ENCODE measurements around the gene MSANTD1.
"Not testable (repeated sequence)": the region's sequence is repeated elsewhere in the genome, so short reads cannot be mapped to it uniquely, and the experiment has no call there.

The MSANTD1 gene

GRCh38 chr4:3299122-3299975 lies 50.4 kb downstream of the MSANTD1 start:
- Histone ChIP-seq H3K4me1 (ENCODE audit: control insufficient read depth in 1 of 2, insufficient read depth in 2 of 2, low read length in 2 of 2) (peaks cover 0 to 6% of the 10 kb centered on the region in 2 donors), H3K27ac (ENCODE audit: low read depth, low read length) (no peak overlapping the region), H3K9me3 (ENCODE audit: control insufficient read depth in 1 of 2, low read length in 2 of 2) (no peaks in the 10 kb centered on the region)

GRCh38 chr4:3299976-3300671 lies 51.2 kb downstream of the MSANTD1 start:
- Histone ChIP-seq H3K9me3 (ENCODE audit: control insufficient read depth in 1 of 2, low read length in 2 of 2) (no peaks in the 10 kb centered on the region), H3K36me3 (ENCODE audit: control insufficient read depth in 1 of 2, insufficient read depth in 2 of 2, low read length in 2 of 2) (no peaks in the 10 kb centered on the region), H3K4me3 (ENCODE audit: low read depth in 1 of 2, low read length in 2 of 2) (no peak overlapping the region), H3K4me1 (ENCODE audit: control insufficient read depth in 1 of 2, insufficient read depth in 2 of 2, low read length in 2 of 2) (peaks cover 5 to 14% of the 10 kb centered on the region in 2 donors), H3K27ac (ENCODE audit: low read depth, low read length) (no peak overlapping the region), H3K9ac (ENCODE audit: low read depth in 1 of 2, low read length in 2 of 2) (no peak overlapping the region), H3K27me3 (ENCODE audit: control insufficient read depth in 1 of 2, insufficient read depth in 2 of 2, low read length in 2 of 2) (no peaks in the 10 kb centered on the region)

More at GRCh38 chr4:3299122-3299975, 50.4 kb downstream of the MSANTD1 start:
- Histone ChIP-seq H3K36me3 (ENCODE audit: control insufficient read depth in 1 of 2, insufficient read depth in 2 of 2, low read length in 2 of 2) (no peaks in the 10 kb centered on the region), H3K9ac (ENCODE audit: low read depth in 1 of 2, low read length in 2 of 2) (no peak overlapping the region), H3K4me3 (ENCODE audit: low read depth in 1 of 2, low read length in 2 of 2) (no peak overlapping the region), H3K27me3 (ENCODE audit: control insufficient read depth in 1 of 2, insufficient read depth in 2 of 2, low read length in 2 of 2) (no peaks in the 10 kb centered on the region)

- peaks cover 12 to 15% of the 10 kb centered on the region in 2 donors for H3K4me1 ChIP-seq (ENCODE audit: control insufficient read depth in 1 of 2, insufficient read depth in 2 of 2, low read length in 2 of 2)
- not testable (repeated sequence) for H3K9ac ChIP-seq (ENCODE audit: low read depth in 1 of 2, low read length in 2 of 2); H3K27ac ChIP-seq (ENCODE audit: low read depth, low read length); H3K9me3 ChIP-seq (ENCODE audit: control insufficient read depth in 1 of 2, low read length in 2 of 2); H3K36me3 ChIP-seq (ENCODE audit: control insufficient read depth in 1 of 2, insufficient read depth in 2 of 2, low read length in 2 of 2); H3K4me3 ChIP-seq (ENCODE audit: low read depth in 1 of 2, low read length in 2 of 2); H3K27me3 ChIP-seq (ENCODE audit: control insufficient read depth in 1 of 2, insufficient read depth in 2 of 2, low read length in 2 of 2)
Measured at GRCh38 chr4:3300882-3301281, 51.9 kb downstream of the MSANTD1 start.

GRCh38 chr4:3301450-3302172 lies 52.7 kb downstream of the MSANTD1 start:
- no peak overlapping the region for H3K27ac ChIP-seq (ENCODE audit: low read depth, low read length)
- no peak overlapping the region for H3K9ac ChIP-seq (ENCODE audit: low read depth in 1 of 2, low read length in 2 of 2)
- H3K36me3 ChIP-seq (ENCODE audit: control insufficient read depth in 1 of 2, insufficient read depth in 2 of 2, low read length in 2 of 2), result no peaks in the 10 kb centered on the region
- H3K4me1 ChIP-seq (ENCODE audit: control insufficient read depth in 1 of 2, insufficient read depth in 2 of 2, low read length in 2 of 2), result peaks cover 15 to 18% of the 10 kb centered on the region in 2 donors
- H3K9me3 ChIP-seq (ENCODE audit: control insufficient read depth in 1 of 2, low read length in 2 of 2), result no peaks in the 10 kb centered on the region
- H3K27me3 ChIP-seq (ENCODE audit: control insufficient read depth in 1 of 2, insufficient read depth in 2 of 2, low read length in 2 of 2), result no peaks in the 10 kb centered on the region
- H3K4me3 ChIP-seq (ENCODE audit: low read depth in 1 of 2, low read length in 2 of 2), result no peak overlapping the region

- peaks cover 15 to 18% of the 10 kb centered on the region in 2 donors for H3K4me1 ChIP-seq (ENCODE audit: control insufficient read depth in 1 of 2, insufficient read depth in 2 of 2, low read length in 2 of 2)
- no peak overlapping the region for H3K9ac ChIP-seq (ENCODE audit: low read depth in 1 of 2, low read length in 2 of 2)
- H3K9me3 ChIP-seq (ENCODE audit: control insufficient read depth in 1 of 2, low read length in 2 of 2), result no peaks in the 10 kb centered on the region
- H3K27me3 ChIP-seq (ENCODE audit: control insufficient read depth in 1 of 2, insufficient read depth in 2 of 2, low read length in 2 of 2), result no peaks in the 10 kb centered on the region
- no peaks in the 10 kb centered on the region for H3K36me3 ChIP-seq (ENCODE audit: control insufficient read depth in 1 of 2, insufficient read depth in 2 of 2, low read length in 2 of 2)
- H3K4me3 ChIP-seq (ENCODE audit: low read depth in 1 of 2, low read length in 2 of 2), result no peak overlapping the region
- H3K27ac ChIP-seq (ENCODE audit: low read depth, low read length), result no peak overlapping the region
Measured at GRCh38 chr4:3302173-3302785, 53.3 kb downstream of the MSANTD1 start.

- H3K4me3 ChIP-seq (ENCODE audit: low read depth in 1 of 2, low read length in 2 of 2), result no peak overlapping the region
- H3K27ac ChIP-seq (ENCODE audit: low read depth, low read length), result no peak overlapping the region
- H3K4me1 ChIP-seq (ENCODE audit: control insufficient read depth in 1 of 2, insufficient read depth in 2 of 2, low read length in 2 of 2), result peaks cover 15 to 18% of the 10 kb centered on the region in 2 donors
- H3K36me3 ChIP-seq (ENCODE audit: control insufficient read depth in 1 of 2, insufficient read depth in 2 of 2, low read length in 2 of 2), result no peaks in the 10 kb centered on the region
- no peaks in the 10 kb centered on the region for H3K27me3 ChIP-seq (ENCODE audit: control insufficient read depth in 1 of 2, insufficient read depth in 2 of 2, low read length in 2 of 2)
- no peaks in the 10 kb centered on the region for H3K9me3 ChIP-seq (ENCODE audit: control insufficient read depth in 1 of 2, low read length in 2 of 2)
- H3K9ac ChIP-seq (ENCODE audit: low read depth in 1 of 2, low read length in 2 of 2), result no peak overlapping the region
Measured at GRCh38 chr4:3302786-3303564, 54.0 kb downstream of the MSANTD1 start.

- Histone ChIP-seq H3K4me1 (ENCODE audit: control insufficient read depth in 1 of 2, insufficient read depth in 2 of 2, low read length in 2 of 2) (peaks cover 15 to 18% of the 10 kb centered on the region in 2 donors), H3K9ac (ENCODE audit: low read depth in 1 of 2, low read length in 2 of 2) (no peak overlapping the region), H3K27ac (ENCODE audit: low read depth, low read length) (no peak overlapping the region)
Measured at GRCh38 chr4:3303565-3303824, 54.5 kb downstream of the MSANTD1 start.

GRCh38 chr4:3303923-3304710 lies 55.2 kb downstream of the MSANTD1 start:
- H3K4me1 ChIP-seq (ENCODE audit: control insufficient read depth in 1 of 2, insufficient read depth in 2 of 2, low read length in 2 of 2), result peaks cover 15 to 18% of the 10 kb centered on the region in 2 donors
- H3K9me3 ChIP-seq (ENCODE audit: control insufficient read depth in 1 of 2, low read length in 2 of 2), result no peaks in the 10 kb centered on the region
- H3K27me3 ChIP-seq (ENCODE audit: control insufficient read depth in 1 of 2, insufficient read depth in 2 of 2, low read length in 2 of 2), result no peaks in the 10 kb centered on the region
- H3K36me3 ChIP-seq (ENCODE audit: control insufficient read depth in 1 of 2, insufficient read depth in 2 of 2, low read length in 2 of 2), result no peaks in the 10 kb centered on the region
- H3K27ac ChIP-seq (ENCODE audit: low read depth, low read length), result no peak overlapping the region
- H3K4me3 ChIP-seq (ENCODE audit: low read depth in 1 of 2, low read length in 2 of 2), result no peak overlapping the region
- no peak overlapping the region for H3K9ac ChIP-seq (ENCODE audit: low read depth in 1 of 2, low read length in 2 of 2)

More at GRCh38 chr4:3303565-3303824, 54.5 kb downstream of the MSANTD1 start:
- Histone ChIP-seq H3K36me3 (ENCODE audit: control insufficient read depth in 1 of 2, insufficient read depth in 2 of 2, low read length in 2 of 2) (no peaks in the 10 kb centered on the region), H3K9me3 (ENCODE audit: control insufficient read depth in 1 of 2, low read length in 2 of 2) (no peaks in the 10 kb centered on the region), H3K4me3 (ENCODE audit: low read depth in 1 of 2, low read length in 2 of 2) (no peak overlapping the region), H3K27me3 (ENCODE audit: control insufficient read depth in 1 of 2, insufficient read depth in 2 of 2, low read length in 2 of 2) (no peaks in the 10 kb centered on the region)
